Calu3 (cell line): Measurements from ENCODE around the gene SERPINE3. TPM values are rescaled to one million over a fixed set of nuclear protein-coding genes. Genes with fewer than 3 reads are reported as not detected.

Experiments
- BruUV-seq: library from RNA; stranded (reverse); fragments of 400-500 nt; replicated peaks from 2 replicates; lab custom pipeline; 2021; lab: Mats Ljungman, UMichigan
- CTCF ChIA-PET: fragments of 300-600 bp; sonication (Branson Sonifier 250); formaldehyde crosslinking; loops from one replicate; lab custom pipeline; 2022; ENCODE audit warnings: antibody characterized with exemption; lab: Charles Lee
- DNase-seq: peaks from one replicate; pipeline ENCODE4 v3.0.0; 2022
- H3K27ac Mint-ChIP-seq: one replicate; pipeline ENCODE4 v1.8.0; 2022; ENCODE audit warnings: mixed read lengths; ENCODE audit not compliant: unreplicated experiment
- H3K27me3 Mint-ChIP-seq: one replicate; pipeline ENCODE4 v1.8.0; 2022; ENCODE audit warnings: mixed read lengths; ENCODE audit not compliant: unreplicated experiment
- H3K36me3 Mint-ChIP-seq: one replicate; pipeline ENCODE4 v1.8.0; 2022; ENCODE audit warnings: mild to moderate bottlenecking, moderate library complexity, mixed read lengths; ENCODE audit not compliant: insufficient read depth, unreplicated experiment
- H3K4me1 Mint-ChIP-seq: one replicate; pipeline ENCODE4 v1.8.0; 2022; ENCODE audit warnings: mild to moderate bottlenecking, low read depth, mixed read lengths; ENCODE audit not compliant: unreplicated experiment
- H3K4me3 Mint-ChIP-seq: one replicate; pipeline ENCODE4 v1.8.0; 2022; ENCODE audit warnings: mild to moderate bottlenecking, low read depth, moderate library complexity, mixed read lengths; ENCODE audit not compliant: unreplicated experiment
- H3K9me3 Mint-ChIP-seq: one replicate; pipeline ENCODE4 v1.8.0; 2022; ENCODE audit warnings: low read depth, mixed read lengths; ENCODE audit not compliant: unreplicated experiment
- intact Hi-C: fragments of 100-400 bp; cut with micrococcal nuclease; formaldehyde crosslinking; loops from one replicate; pipeline ENCODE4 v1.10.0; 2022; ENCODE audit not compliant: unreplicated experiment
- microRNA-seq: library from miRNA; unstranded; fragments of <30 nt; microRNA quantifications from one replicate; pipeline ENCODE4 v1.2.0, GENCODE V29; 2022
- total RNA-seq: library from RNA; stranded (reverse); gene quantifications from 2 replicates; pipeline ENCODE4 v1.2.3, GENCODE V29; 2022
- TF ChIP-seq, protein P1 (sequence below): fragments of 200-600 bp; IDR thresholded peaks from one replicate; pipeline ENCODE4 v1.8.0; 2022; ENCODE audit warnings: antibody characterized with exemption; ENCODE audit not compliant: unreplicated experiment

The SERPINE3 gene
- total RNA-seq, 1 experiment from 2014 or later = not detected

- H3K27ac Mint-ChIP-seq = no peak overlapping the region
- H3K27me3 Mint-ChIP-seq = no peaks in the 10 kb centered on the region
- CTCF ChIA-PET = interaction anchor here (0.6 kb wide), 1 partner anchor 221 kb away, joined by 5 read pairs; no protein-coding TSS in a partner anchor
- TF ChIP-seq, protein P1, sequence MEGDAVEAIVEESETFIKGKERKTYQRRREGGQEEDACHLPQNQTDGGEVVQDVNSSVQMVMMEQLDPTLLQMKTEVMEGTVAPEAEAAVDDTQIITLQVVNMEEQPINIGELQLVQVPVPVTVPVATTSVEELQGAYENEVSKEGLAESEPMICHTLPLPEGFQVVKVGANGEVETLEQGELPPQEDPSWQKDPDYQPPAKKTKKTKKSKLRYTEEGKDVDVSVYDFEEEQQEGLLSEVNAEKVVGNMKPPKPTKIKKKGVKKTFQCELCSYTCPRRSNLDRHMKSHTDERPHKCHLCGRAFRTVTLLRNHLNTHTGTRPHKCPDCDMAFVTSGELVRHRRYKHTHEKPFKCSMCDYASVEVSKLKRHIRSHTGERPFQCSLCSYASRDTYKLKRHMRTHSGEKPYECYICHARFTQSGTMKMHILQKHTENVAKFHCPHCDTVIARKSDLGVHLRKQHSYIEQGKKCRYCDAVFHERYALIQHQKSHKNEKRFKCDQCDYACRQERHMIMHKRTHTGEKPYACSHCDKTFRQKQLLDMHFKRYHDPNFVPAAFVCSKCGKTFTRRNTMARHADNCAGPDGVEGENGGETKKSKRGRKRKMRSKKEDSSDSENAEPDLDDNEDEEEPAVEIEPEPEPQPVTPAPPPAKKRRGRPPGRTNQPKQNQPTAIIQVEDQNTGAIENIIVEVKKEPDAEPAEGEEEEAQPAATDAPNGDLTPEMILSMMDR = no peak
- H3K9me3 Mint-ChIP-seq = no peaks in the 10 kb centered on the region
- no peaks in the 10 kb centered on the region for H3K36me3 Mint-ChIP-seq
- no peak overlapping the region for H3K4me3 Mint-ChIP-seq
- no peak for DNase-seq
- no TSS peak for BruUV-seq
- intact Hi-C loops = no loop called here
- H3K4me1 Mint-ChIP-seq = no peaks in the 10 kb centered on the region
Measured at GRCh38 chr13:51412431-51412830, 72.9 kb downstream of the SERPINE3 start.

Small RNA genes within 50 kb of the gene (microRNA-seq; reads per million reads assigned to microRNA genes)
- not detected for gene MIR5693

Other genes starting within 250 kb of the SERPINE3 start
- not detected in 2 replicates for gene C13orf42, start 228.4 kb upstream of the SERPINE3 start, total RNA-seq
- 0.12 and 0.39 TPM in 2 replicates for gene FAM124A, start 117.3 kb upstream of the SERPINE3 start, total RNA-seq
- gene INTS6, start 113.3 kb downstream of the SERPINE3 start, total RNA-seq = 25.3 and 27.1 TPM in 2 replicates
- 5.9 and 6.3 TPM in 2 replicates for gene WDFY2, start 244.8 kb downstream of the SERPINE3 start, total RNA-seq